T-helper 1 cell treated with Interleukin-12 subunit alpha and Interleukin-12 subunit beta and Interleukin-4 antibody, amounts not matched to agents 30 ng/mL and 1 ng/mL, for 36 hours (primary cell): ENCODE results near the gene MAFF. TPM values are rescaled to one million over a fixed set of nuclear protein-coding genes. Genes with fewer than 3 reads are reported as not detected.
"Not testable (repeated sequence)": the region's sequence is repeated elsewhere in the genome, so short reads cannot be mapped to it uniquely, and the experiment has no call there.

Source experiments
- intact Hi-C: fragments of 100-400 bp; cut with micrococcal nuclease; formaldehyde crosslinking; loops from one replicate; pipeline ENCODE4 v1.15.1; 2024
- total RNA-seq: library from RNA; stranded (reverse); gene quantifications from 2 replicates; pipeline ENCODE4 v1.2.3, GENCODE V29; 2022

Gene MAFF
- total RNA-seq, 1 donor from 2014 or later, result 5.2 TPM

GRCh38 chr22:38177044-38177443 is 24.8 kb upstream of the MAFF start:
- intact Hi-C loops, result no loop called here

GRCh38 chr22:38177571-38177925 is 24.2 kb upstream of the MAFF start:
- intact Hi-C loops, result not testable (repeated sequence)

DNA sequence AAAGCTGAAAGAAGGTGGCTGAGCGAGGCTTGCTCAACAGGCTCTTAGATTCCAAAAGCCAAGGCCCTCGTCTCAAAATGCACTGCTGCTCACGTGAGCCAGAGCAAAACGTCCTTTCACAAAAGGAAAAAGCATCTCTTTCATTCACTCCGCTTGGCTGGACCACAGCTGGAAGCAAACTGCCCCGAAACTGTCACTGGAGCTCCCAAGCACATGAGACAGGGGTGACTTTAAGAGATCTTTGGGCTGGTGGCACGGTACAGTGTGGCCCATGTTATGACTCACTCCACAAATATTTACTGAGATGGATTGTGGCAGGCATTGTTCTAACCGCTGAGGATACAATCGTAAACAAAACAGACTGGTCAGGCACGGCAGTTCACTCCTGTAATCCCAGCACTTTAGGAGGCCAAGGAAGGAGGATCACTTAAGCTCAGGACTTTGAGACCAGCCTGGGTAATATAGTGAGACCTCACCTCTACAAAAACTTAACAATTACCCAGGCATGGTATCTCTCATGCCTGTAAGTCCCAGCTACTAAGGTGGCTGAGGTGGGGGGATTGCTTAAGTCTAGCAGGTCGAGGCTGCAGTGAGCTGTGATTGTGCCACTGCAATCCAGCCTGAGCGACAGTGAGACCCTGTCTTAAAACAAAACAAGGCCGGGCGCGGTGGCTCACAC is 23.7 kb upstream of the MAFF start:
- intact Hi-C loops, result no loop called here

- intact Hi-C loops, result not testable (repeated sequence)
These were observed 23.2 kb upstream of the MAFF start for GRCh38 chr22:38178605-38178937.

GRCh38 chr22:38180841-38181452 is 20.8 kb upstream of the MAFF start:
- intact Hi-C loops, result loop anchor here (1.0 to 5.0 kb wide), 11 partner anchors 20 to 574 kb away; partner anchors contain the start of genes C22orf23, DDX17, GCAT and GGA1

- intact Hi-C loops, result loop anchor here (1.0 to 5.0 kb wide), 10 partner anchors 33 to 574 kb away; partner anchors contain the start of genes C22orf23, DDX17, DMC1 and GCAT
These were observed 20.2 kb upstream of the MAFF start, which contains the start of gene PLA2G6 for GRCh38 chr22:38181453-38182200. Gene PLA2G6 (minus strand): TSS chr22:38181830. CDS start chr22:38169426, 12,404 bp downstream.

GRCh38 chr22:38184788-38185187 is 17.0 kb upstream of the MAFF start:
- intact Hi-C loops, result loop anchor here (5.0 kb wide), 2 partner anchors 377 to 577 kb away; partner anchors contain the start of genes GCAT and GGA1

DNA sequence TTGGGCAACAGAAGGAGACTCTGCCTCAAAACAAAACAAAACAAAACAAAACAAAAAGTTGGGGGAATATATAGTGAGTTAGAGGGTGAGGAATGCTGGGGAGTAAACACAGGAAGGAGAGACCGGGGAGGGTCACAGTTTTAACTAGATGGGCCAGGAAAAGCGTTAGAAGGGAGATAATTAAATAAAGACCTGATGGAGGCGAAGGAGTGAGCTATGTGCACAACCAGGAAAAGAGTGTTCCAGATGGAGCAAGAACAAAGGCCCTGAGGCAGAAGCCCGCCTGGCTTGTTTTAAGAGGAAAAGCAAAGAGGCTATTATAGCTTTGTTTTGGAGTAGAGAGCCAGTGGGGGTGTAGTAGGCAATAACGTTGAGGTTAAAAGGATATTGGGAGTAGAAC is 15.4 kb upstream of the MAFF start:
- intact Hi-C loops, result no loop called here

DNA sequence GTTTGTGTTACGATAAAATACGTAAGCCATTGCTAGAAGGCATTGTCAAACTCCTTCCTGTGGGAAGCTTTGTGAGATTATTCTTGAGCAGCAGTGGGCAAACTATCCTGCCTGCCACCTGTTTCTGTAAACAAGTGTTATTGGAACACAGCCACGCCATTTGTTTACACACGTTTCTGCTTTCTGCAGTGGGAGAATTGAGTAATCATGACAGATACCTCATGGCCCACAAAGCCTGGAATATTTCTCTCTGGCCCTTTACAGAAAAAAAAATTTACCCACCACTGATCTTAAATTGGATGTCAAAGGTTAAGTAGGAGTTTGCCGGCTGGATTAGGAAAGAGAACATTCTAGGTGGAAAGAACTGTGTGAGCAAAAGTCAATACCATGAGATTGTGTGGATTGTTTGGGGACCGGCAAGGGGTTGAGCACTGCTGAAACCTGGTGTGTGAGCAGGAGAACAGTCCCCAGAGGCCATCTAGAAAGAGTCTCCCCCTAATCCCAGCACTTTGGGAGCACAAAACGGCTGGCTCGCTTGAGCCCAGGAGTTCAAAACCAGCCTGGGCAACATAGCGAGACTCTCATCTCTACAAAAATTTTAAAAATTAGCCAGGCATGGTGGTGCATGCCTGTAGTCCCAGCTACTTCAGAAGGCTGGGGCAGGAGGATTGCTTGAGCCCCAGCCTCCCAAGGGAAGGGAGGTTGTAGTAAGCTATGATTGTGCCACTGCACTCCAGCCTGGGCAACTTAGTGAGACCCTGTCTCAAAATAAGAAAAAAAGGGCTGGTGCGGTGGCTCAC is 14.2 kb upstream of the MAFF start:
- intact Hi-C loops, result no loop called here

- intact Hi-C loops, result no loop called here
These were observed 12.7 kb upstream of the MAFF start for GRCh38 chr22:38189104-38189503.

GRCh38 chr22:38190581-38190980 is 11.2 kb upstream of the MAFF start:
- intact Hi-C loops, result no loop called here

- intact Hi-C loops, result no loop called here
These were observed 10.7 kb upstream of the MAFF start for GRCh38 chr22:38191055-38191454.

DNA sequence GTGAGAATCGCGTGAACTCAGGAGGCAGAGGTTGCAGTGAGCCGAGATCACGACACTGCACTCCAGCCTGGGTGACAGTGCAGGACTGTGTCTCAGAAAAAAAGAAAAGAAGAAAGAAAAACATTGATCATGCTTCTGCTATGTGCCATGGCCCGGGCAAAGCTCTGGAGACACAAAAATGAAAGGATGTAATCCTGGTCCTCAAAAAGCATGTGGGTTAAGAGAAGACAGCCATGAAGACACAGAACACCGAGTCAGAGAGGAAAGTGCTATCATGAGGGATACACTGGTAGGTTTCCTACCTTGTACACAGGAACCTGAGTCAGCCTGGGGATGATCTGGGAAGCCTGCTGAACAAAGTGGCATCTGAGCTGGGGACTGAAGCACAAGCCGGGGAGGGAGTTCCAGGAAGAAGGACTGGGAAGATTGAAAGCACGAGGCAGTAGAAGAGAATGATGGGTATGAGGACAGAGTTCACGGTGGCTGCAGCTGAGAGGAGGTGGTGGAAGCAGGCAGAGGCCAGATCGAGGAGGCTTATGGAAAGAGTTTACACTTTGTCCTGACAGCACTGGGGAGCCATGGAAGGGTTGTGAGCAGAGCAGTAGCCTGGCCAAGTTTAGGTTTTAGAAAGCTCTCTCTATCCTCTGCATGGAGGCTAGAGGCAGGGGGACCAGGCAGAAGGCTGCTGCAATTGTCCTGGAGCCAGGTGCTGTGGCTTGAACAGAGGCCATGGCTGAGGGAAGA is 9.9 kb upstream of the MAFF start:
- intact Hi-C loops, result no loop called here

DNA sequence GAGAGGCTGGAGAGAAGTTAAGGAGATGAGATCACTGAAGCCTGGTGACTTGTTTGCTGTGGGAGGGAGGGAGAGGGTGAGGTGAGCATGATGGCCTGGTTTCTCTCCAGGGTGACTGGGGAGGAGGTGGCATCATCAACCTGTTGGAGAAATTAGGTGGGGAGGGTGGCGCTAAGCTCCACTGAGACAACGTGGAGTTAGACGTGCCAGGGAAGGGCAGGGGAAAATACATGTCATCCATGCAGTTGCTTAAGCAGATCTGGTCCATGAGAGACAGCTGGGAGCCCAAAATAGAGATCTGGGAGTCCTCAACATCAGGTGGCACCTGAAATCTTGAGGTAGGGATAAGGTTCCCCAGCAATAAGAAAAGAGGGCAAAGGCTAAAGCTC is 9.3 kb upstream of the MAFF start:
- intact Hi-C loops, result no loop called here

DNA sequence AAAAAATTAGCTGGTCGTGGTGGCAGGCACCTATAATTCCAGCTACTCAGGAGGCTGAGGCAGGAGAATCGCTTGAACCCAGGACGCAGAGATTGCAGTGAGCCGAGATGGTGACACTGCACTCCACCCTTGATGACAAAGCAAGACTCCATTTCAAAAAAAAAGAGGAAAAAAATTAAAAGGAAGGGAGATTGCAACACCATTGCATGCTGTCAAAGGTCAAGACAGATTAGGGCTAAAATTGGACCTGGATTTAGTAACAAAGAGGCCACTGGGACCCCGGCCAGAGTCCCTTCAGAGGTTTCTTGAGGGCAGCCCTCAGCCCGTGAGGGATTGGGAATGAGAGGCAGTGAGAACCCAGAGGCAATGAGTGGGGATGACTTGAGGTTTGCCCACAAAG is 8.2 kb upstream of the MAFF start:
- intact Hi-C loops, result no loop called here

DNA sequence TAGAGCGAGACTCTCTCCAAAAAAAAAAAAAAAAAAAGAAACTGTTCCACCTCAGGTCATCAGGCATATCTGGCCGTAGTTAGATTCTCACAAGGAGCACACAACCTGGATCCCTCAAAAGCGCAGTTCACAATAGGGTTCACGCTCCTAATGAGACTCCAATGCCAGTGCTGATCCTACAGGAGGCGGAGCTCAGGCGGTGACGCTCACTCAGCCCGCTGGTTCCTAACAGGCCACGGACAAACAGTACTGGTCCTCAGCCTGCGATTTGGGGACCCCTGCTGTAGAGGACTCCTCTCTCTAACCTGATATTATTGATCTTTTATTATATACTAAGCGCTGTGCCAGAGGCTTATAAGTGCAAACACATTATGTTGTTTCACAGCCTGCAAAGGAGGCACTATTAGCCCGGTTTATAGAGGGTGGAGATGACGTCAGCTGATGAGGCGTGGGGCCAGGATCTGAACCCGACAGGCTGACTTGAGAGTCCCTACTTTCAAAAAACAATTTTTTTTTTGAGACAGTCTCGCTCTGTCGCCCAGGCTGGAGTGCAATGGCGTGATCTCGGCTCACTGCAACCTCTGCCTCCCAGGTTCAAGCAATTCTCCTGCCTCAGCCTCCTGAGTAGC is 4.9 kb upstream of the MAFF start:
- intact Hi-C loops, result no loop called here

GRCh38 chr22:38199826-38200559 is 1.8 kb upstream of the MAFF start:
- intact Hi-C loops, result loop anchor here (2.0 to 5.0 kb wide), 7 partner anchors 73 to 593 kb away; partner anchors contain the start of genes BAIAP2L2, C22orf23, CSNK1E and DDX17

- intact Hi-C loops, result loop anchor here (1.0 to 5.0 kb wide), 10 partner anchors 21 to 594 kb away; partner anchors contain the start of genes BAIAP2L2, C22orf23, CSNK1E and DDX17
These were observed 453 bp upstream of the MAFF start for GRCh38 chr22:38201371-38201710.

DNA sequence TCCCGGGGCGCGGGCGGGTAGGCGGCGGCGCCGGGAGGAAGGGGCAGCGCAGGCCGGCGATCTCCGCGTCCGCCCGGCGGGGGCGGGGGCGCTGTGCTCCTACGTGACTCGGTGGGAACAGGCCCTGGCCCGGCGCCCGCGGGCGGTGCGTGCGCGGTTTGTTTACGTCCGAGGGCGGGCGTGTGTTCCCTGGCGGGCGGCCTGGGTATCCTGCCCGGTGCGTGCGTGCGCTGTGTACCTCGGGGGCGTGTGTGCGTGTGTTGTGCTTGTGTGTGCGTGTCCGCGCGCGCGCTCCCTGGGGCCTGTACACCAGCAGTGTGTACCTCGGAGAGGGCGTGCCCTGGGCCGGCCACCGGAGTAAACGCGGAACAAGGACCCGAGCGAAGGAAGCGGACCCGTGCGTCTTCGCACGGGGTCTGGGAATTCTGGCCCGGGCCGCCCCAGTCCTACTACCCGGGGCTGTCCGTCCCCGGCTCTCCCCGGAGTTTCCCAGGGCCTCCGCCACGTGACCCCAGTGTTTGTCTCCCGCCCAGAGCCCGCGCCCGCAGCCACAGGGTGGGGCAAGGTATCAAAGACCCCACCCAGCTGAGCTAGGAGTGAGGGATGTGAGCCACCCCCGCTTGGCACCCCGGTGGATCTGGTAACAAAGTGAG is 769 bp downstream of the MAFF start:
- intact Hi-C loops, result loop anchor here (1.0 to 5.0 kb wide), 6 partner anchors 12 to 595 kb away; partner anchors contain the start of genes BAIAP2L2, C22orf23, CSNK1E and DDX17
